ENCODE data around the gene TRIO.
A peak's percentile ranks its signal among the peaks of the same experiment; 100 is the strongest.

The TRIO gene

DNA sequence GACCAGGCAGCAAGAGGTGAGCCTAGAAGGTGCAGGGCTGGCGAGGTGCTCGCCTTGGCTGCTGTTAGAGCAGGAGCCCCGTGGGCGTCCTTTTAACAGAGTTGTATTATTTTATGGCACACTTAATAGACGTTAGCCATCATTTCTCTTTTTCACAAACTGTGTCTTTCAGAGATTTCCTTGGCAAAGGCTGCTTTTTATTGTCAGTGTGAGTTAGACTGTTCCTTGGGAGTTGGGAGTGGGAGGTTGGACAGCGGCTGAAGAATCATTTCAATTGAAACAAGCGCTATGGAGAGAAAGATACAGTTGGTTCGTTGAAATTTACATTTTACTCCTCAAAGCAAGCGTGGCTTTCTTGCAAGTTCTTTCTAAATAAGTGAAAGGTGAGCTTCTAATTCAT is 133.2 kb downstream of the TRIO start:
- Histone ChIP-seq H3K4me3 (ENCODE audit: low read depth, low read length) (no peak overlapping the region), H3K4me1 (ENCODE audit: control insufficient read depth, insufficient read depth, low read length) (no peaks in the 10 kb centered on the region), H3K36me3 (ENCODE audit: control insufficient read depth in 2 of 2, insufficient read depth in 1 of 2, low read length in 2 of 2) (peaks cover 0 to 6% of the 10 kb centered on the region in 2 experiments; a peak in 1 of 3 replicates), H3K27ac (ENCODE audit: extremely low read depth, low read depth, low read length) (no peak overlapping the region), H3K9me3 (ENCODE audit: control insufficient read depth, insufficient read depth, low read depth, low read length) (no peaks in the 10 kb centered on the region)
- ChIA-PET CTCF (interaction anchor here (0.6 to 1.0 kb wide), 2 partner anchors 14 to 356 kb away, joined by 3 read pairs; no protein-coding TSS in a partner anchor), POLR2A (no interaction called here)
- TF ChIP-seq ZNF155 (tag by site-specific recombination; IDR thresholded peaks at IDR 0.05) (no peak), MEIS1 (CRISPR knock-in tag; IDR thresholded peaks at IDR 0.05; ENCODE audit: borderline replicate concordance) (no peak)
- TF ChIP-seq, protein P1, sequence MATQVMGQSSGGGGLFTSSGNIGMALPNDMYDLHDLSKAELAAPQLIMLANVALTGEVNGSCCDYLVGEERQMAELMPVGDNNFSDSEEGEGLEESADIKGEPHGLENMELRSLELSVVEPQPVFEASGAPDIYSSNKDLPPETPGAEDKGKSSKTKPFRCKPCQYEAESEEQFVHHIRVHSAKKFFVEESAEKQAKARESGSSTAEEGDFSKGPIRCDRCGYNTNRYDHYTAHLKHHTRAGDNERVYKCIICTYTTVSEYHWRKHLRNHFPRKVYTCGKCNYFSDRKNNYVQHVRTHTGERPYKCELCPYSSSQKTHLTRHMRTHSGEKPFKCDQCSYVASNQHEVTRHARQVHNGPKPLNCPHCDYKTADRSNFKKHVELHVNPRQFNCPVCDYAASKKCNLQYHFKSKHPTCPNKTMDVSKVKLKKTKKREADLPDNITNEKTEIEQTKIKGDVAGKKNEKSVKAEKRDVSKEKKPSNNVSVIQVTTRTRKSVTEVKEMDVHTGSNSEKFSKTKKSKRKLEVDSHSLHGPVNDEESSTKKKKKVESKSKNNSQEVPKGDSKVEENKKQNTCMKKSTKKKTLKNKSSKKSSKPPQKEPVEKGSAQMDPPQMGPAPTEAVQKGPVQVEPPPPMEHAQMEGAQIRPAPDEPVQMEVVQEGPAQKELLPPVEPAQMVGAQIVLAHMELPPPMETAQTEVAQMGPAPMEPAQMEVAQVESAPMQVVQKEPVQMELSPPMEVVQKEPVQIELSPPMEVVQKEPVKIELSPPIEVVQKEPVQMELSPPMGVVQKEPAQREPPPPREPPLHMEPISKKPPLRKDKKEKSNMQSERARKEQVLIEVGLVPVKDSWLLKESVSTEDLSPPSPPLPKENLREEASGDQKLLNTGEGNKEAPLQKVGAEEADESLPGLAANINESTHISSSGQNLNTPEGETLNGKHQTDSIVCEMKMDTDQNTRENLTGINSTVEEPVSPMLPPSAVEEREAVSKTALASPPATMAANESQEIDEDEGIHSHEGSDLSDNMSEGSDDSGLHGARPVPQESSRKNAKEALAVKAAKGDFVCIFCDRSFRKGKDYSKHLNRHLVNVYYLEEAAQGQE (tag by site-specific recombination; IDR thresholded peaks at IDR 0.05), result peak; percentile 71

DNA sequence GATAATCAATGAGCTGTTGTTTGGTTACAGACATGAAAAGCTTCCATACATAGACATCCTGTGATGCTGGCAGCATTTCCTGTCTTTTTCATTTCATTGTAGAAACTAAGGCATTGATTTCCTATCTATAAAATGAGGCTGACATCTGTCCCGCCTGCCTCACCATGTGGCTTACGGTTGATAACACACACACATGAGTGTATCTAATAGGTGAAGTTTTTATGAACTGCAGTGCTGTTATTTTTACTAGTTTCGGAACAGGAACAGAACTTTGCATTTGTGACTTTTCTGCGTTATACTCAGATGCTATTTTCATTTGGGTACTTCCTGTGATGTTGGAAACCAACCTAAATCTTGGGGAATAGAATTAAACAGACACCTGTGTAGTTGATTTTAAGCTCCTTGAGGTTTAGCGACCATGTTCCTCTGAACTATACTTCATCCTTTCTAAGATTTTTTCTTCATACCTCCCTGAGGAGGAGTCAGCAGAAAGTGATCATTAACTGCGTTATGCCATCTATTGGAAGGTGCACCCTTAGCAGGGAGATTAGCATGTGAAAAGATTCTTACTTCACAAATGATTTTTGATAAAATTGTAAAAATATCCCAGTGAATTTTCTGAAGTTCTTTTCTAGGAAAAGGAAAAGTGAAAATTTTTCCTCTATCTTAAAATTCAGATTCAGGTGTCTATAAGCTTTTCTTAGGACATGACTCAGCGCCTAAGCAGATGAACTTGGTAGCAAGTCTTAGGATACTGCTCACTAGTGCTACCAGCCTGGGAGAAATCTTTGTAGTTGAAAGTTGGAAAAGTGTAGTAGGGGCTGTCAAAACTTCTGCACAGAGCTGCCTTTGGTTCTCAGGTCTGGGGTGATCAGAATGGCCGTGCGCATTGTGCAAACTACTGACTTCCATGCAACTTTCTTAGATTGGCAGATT is 134.5 kb downstream of the TRIO start:
- TF ChIP-seq BCL11A (tag by site-specific recombination; IDR thresholded peaks at IDR 0.05; ENCODE audit: low read depth) (no peak), PRDM1 (tag by site-specific recombination; IDR thresholded peaks at IDR 0.05) (peak; percentile 59; the same call in 1 of the 2 replicates)
- POLR2A ChIA-PET, result no interaction called here
- Histone ChIP-seq H3K4me1 (ENCODE audit: control insufficient read depth, insufficient read depth, low read length) (no peaks in the 10 kb centered on the region), H3K36me3 (ENCODE audit: control insufficient read depth in 2 of 2, insufficient read depth in 1 of 2, low read length in 2 of 2) (peaks cover 0 to 10% of the 10 kb centered on the region in 2 experiments; a peak in 1 of 3 replicates), H3K27ac (ENCODE audit: extremely low read depth, low read depth, low read length) (no peak overlapping the region), H3K4me3 (ENCODE audit: low read depth, low read length) (no peak overlapping the region), H3K9me3 (ENCODE audit: control insufficient read depth, insufficient read depth, low read depth, low read length) (no peaks in the 10 kb centered on the region)
- CTCF ChIA-PET, result interaction anchor here (0.5 to 4.4 kb wide), 6 partner anchors 8 to 172 kb away, joined by 3 to 28 read pairs (median 6); no protein-coding TSS in a partner anchor

DNA sequence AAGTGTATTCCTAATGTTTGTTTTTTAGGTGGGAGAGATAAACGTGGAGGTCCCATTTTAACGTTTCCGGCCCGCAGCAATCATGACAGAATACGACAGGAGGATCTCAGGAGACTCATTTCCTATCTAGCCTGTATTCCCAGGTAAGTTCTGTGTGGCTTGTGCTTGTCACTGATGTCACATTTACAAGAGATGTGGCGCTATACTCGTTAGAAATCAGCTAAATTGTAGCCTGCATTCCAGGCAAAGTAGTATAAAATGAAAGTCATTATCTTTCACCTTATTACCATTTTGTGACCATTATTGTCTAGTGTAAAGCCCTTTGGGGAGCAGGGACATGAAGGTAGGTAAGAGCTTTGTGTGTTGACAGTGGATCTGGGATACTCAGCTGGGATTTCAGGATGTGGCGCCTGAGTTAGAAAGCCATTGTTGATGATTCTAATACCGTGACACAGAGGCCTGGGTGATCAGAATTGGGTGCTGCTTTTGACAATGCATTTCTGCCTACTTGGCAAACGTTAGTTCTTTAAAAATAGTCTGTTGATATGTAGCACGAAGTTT is 137.2 kb downstream of the TRIO start:
- ChIA-PET CTCF (interaction anchor here (0.6 to 4.4 kb wide), 2 partner anchors 10 to 71 kb away, joined by 3 to 28 read pairs; no protein-coding TSS in a partner anchor), POLR2A (interaction anchor here (0.5 kb wide), 1 partner anchor 175 kb away, joined by 7 read pairs; no protein-coding TSS in a partner anchor)
- TF ChIP-seq ZNF837 (tag by site-specific recombination; IDR thresholded peaks at IDR 0.05) (no peak), ZNF626 (tag by site-specific recombination; IDR thresholded peaks at IDR 0.05) (no peak), HOXC10 (CRISPR knock-in tag; IDR thresholded peaks at IDR 0.05) (no peak), MZF1 (tag by site-specific recombination; IDR thresholded peaks at IDR 0.05; ENCODE audit: borderline replicate concordance) (no peak), ZFP41 (tag by site-specific recombination; IDR thresholded peaks at IDR 0.05; ENCODE audit: borderline replicate concordance) (no peak), GFI1B (tag by site-specific recombination; IDR thresholded peaks at IDR 0.05) (no peak), ZBTB7A (tag by site-specific recombination; IDR thresholded peaks at IDR 0.05; ENCODE audit: low read depth) (no peak), ZSCAN30 (tag by site-specific recombination; IDR thresholded peaks at IDR 0.05) (no peak)
- TF ChIP-seq, protein P2, sequence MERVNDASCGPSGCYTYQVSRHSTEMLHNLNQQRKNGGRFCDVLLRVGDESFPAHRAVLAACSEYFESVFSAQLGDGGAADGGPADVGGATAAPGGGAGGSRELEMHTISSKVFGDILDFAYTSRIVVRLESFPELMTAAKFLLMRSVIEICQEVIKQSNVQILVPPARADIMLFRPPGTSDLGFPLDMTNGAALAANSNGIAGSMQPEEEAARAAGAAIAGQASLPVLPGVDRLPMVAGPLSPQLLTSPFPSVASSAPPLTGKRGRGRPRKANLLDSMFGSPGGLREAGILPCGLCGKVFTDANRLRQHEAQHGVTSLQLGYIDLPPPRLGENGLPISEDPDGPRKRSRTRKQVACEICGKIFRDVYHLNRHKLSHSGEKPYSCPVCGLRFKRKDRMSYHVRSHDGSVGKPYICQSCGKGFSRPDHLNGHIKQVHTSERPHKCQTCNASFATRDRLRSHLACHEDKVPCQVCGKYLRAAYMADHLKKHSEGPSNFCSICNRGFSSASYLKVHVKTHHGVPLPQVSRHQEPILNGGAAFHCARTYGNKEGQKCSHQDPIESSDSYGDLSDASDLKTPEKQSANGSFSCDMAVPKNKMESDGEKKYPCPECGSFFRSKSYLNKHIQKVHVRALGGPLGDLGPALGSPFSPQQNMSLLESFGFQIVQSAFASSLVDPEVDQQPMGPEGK (tag by site-specific recombination; IDR thresholded peaks at IDR 0.05), result no peak
- TF ChIP-seq, protein P3, sequence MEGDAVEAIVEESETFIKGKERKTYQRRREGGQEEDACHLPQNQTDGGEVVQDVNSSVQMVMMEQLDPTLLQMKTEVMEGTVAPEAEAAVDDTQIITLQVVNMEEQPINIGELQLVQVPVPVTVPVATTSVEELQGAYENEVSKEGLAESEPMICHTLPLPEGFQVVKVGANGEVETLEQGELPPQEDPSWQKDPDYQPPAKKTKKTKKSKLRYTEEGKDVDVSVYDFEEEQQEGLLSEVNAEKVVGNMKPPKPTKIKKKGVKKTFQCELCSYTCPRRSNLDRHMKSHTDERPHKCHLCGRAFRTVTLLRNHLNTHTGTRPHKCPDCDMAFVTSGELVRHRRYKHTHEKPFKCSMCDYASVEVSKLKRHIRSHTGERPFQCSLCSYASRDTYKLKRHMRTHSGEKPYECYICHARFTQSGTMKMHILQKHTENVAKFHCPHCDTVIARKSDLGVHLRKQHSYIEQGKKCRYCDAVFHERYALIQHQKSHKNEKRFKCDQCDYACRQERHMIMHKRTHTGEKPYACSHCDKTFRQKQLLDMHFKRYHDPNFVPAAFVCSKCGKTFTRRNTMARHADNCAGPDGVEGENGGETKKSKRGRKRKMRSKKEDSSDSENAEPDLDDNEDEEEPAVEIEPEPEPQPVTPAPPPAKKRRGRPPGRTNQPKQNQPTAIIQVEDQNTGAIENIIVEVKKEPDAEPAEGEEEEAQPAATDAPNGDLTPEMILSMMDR (tag by site-specific recombination; IDR thresholded peaks at IDR 0.05), result no peak
- H3K4me1 ChIP-seq (ENCODE audit: control insufficient read depth, insufficient read depth, low read length), result no peaks in the 10 kb centered on the region
- H3K4me3 ChIP-seq (ENCODE audit: low read depth, low read length), result no peak overlapping the region
- no peaks in the 10 kb centered on the region for H3K9me3 ChIP-seq (ENCODE audit: control insufficient read depth, insufficient read depth, low read depth, low read length)
- H3K27ac ChIP-seq (ENCODE audit: extremely low read depth, low read depth, low read length), result no peak overlapping the region
- peaks cover 0 to 10% of the 10 kb centered on the region in 2 experiments; a peak in 1 of 3 replicates for H3K36me3 ChIP-seq (ENCODE audit: control insufficient read depth in 2 of 2, insufficient read depth in 1 of 2, low read length in 2 of 2)
